ENCODE results near the gene AKAP13. TPM values are rescaled to one million over a fixed set of nuclear protein-coding genes. Genes with fewer than 3 reads are reported as not detected.

AKAP13 gene
- total and polyA plus RNA-seq, 2 of the 8 experiments (the other 6 are each of a cell fraction or from before 2014, with no cell fraction given), result 14.0 to 46.2 TPM

DNA sequence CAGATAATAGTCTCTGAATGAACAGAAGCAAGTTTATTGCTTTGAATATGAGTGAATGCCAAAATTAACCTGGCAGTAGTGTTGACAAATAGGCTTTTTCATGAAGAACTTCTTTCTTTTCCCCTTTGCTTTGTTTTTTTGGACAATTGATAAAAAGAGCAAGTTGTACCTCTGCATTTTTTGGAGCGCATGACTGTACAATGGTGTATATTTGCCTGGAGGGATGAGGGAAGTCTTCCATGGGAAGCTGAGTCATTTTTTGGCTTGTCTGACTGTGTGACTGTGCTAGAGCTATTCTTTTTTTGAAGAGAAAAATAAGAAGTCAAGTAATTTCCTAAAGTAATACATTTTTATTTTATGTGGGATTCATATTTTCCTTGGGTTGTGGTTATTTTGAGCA lies 227.4 kb downstream of the AKAP13 start (continued):
- TF ChIP-seq, protein P1, sequence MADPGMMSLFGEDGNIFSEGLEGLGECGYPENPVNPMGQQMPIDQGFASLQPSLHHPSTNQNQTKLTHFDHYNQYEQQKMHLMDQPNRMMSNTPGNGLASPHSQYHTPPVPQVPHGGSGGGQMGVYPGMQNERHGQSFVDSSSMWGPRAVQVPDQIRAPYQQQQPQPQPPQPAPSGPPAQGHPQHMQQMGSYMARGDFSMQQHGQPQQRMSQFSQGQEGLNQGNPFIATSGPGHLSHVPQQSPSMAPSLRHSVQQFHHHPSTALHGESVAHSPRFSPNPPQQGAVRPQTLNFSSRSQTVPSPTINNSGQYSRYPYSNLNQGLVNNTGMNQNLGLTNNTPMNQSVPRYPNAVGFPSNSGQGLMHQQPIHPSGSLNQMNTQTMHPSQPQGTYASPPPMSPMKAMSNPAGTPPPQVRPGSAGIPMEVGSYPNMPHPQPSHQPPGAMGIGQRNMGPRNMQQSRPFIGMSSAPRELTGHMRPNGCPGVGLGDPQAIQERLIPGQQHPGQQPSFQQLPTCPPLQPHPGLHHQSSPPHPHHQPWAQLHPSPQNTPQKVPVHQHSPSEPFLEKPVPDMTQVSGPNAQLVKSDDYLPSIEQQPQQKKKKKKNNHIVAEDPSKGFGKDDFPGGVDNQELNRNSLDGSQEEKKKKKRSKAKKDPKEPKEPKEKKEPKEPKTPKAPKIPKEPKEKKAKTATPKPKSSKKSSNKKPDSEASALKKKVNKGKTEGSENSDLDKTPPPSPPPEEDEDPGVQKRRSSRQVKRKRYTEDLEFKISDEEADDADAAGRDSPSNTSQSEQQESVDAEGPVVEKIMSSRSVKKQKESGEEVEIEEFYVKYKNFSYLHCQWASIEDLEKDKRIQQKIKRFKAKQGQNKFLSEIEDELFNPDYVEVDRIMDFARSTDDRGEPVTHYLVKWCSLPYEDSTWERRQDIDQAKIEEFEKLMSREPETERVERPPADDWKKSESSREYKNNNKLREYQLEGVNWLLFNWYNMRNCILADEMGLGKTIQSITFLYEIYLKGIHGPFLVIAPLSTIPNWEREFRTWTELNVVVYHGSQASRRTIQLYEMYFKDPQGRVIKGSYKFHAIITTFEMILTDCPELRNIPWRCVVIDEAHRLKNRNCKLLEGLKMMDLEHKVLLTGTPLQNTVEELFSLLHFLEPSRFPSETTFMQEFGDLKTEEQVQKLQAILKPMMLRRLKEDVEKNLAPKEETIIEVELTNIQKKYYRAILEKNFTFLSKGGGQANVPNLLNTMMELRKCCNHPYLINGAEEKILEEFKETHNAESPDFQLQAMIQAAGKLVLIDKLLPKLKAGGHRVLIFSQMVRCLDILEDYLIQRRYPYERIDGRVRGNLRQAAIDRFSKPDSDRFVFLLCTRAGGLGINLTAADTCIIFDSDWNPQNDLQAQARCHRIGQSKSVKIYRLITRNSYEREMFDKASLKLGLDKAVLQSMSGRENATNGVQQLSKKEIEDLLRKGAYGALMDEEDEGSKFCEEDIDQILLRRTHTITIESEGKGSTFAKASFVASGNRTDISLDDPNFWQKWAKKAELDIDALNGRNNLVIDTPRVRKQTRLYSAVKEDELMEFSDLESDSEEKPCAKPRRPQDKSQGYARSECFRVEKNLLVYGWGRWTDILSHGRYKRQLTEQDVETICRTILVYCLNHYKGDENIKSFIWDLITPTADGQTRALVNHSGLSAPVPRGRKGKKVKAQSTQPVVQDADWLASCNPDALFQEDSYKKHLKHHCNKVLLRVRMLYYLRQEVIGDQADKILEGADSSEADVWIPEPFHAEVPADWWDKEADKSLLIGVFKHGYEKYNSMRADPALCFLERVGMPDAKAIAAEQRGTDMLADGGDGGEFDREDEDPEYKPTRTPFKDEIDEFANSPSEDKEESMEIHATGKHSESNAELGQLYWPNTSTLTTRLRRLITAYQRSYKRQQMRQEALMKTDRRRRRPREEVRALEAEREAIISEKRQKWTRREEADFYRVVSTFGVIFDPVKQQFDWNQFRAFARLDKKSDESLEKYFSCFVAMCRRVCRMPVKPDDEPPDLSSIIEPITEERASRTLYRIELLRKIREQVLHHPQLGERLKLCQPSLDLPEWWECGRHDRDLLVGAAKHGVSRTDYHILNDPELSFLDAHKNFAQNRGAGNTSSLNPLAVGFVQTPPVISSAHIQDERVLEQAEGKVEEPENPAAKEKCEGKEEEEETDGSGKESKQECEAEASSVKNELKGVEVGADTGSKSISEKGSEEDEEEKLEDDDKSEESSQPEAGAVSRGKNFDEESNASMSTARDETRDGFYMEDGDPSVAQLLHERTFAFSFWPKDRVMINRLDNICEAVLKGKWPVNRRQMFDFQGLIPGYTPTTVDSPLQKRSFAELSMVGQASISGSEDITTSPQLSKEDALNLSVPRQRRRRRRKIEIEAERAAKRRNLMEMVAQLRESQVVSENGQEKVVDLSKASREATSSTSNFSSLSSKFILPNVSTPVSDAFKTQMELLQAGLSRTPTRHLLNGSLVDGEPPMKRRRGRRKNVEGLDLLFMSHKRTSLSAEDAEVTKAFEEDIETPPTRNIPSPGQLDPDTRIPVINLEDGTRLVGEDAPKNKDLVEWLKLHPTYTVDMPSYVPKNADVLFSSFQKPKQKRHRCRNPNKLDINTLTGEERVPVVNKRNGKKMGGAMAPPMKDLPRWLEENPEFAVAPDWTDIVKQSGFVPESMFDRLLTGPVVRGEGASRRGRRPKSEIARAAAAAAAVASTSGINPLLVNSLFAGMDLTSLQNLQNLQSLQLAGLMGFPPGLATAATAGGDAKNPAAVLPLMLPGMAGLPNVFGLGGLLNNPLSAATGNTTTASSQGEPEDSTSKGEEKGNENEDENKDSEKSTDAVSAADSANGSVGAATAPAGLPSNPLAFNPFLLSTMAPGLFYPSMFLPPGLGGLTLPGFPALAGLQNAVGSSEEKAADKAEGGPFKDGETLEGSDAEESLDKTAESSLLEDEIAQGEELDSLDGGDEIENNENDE (IDR thresholded peaks at IDR 0.05; ENCODE audit: insufficient replicate concordance, low read length), result no peak
- no peak for TF ChIP-seq HDAC6 (IDR thresholded peaks at IDR 0.05; ENCODE audit: low read depth, low read length)
- TF ChIP-seq SIX5 (IDR thresholded peaks at IDR 0.05; ENCODE audit: low read depth, low read length), result no peak
- TF ChIP-seq JUND (IDR thresholded peaks at IDR 0.05; ENCODE audit: low read length), result no peak
- TF ChIP-seq CBX8 (IDR thresholded peaks at IDR 0.05; ENCODE audit: borderline replicate concordance, low read depth, low read length), result no peak
- no peak for TF ChIP-seq HDAC2 (IDR thresholded peaks at IDR 0.05; ENCODE audit: borderline replicate concordance in 1 of 2, low read depth in 2 of 2, low read length in 2 of 2)
- no peak for TF ChIP-seq NRF1 (IDR thresholded peaks at IDR 0.05; ENCODE audit: low read depth, low read length)
- TF ChIP-seq SIN3A (conservative IDR thresholded peaks at IDR 0.05 in 1 of 2, IDR thresholded peaks at IDR 0.05 in 1 of 2; ENCODE audit: low read depth in 1 of 2, low read length in 2 of 2), result no peak
- TF ChIP-seq ZNF274 (IDR thresholded peaks at IDR 0.05; ENCODE audit: borderline replicate concordance, extremely low read depth, low read length), result no peak
- TF ChIP-seq RNF2 (IDR thresholded peaks at IDR 0.05; ENCODE audit: borderline replicate concordance, low read depth, low read length, missing control alignments, poor library complexity, severe bottlenecking), result no peak
- TF ChIP-seq CHD2 (IDR thresholded peaks at IDR 0.05; ENCODE audit: low read length), result no peak

All from H1 (cell line).